Left colon (tissue), 2 donors: ENCODE data around the gene PTPN22. TPM values are rescaled to one million over a fixed set of nuclear protein-coding genes. Genes with fewer than 3 reads are reported as not detected.
A peak's percentile ranks its signal among the peaks of the same experiment; 100 is the strongest.

Source experiments
- ATAC-seq: fragments of 200-7000 bp; cut with Tn5 transposase; one replicate; pipeline ENCODE4 v1.9.1; 2020; ENCODE audit warnings: mild to moderate bottlenecking, moderate library complexity
- DNase-seq, 2 donors: peaks; one replicate each; pipeline ENCODE4 v3.0.0-alpha.2; 2020
- intact Hi-C, 2 donors: fragments of 100-400 bp; cut with DNase I in 1 of 2; cut with micrococcal nuclease in 1 of 2; formaldehyde crosslinking; loops; one replicate each; pipeline versions ENCODE4 v1.11.2 to v1.14.0; 2022; cut with DNase I, micrococcal nuclease
- total RNA-seq, 2 donors: library from RNA; stranded (reverse); fragmentation: NEBNext Ultra II Directional; extraction: Animal tissue kit (Norgen Biotek cat#: 25700); gene quantifications; one replicate each; pipeline ENCODE4 v1.2.1, GENCODE V29; 2021
- donor health status: DM: no; HTN: no; CAD: no.
- donor health status: DM: yes; HTN: yes; CAD: no.

The PTPN22 gene
- total RNA-seq, 2 donors from 2014 or later, result 5.6 to 5.7 TPM

DNA sequence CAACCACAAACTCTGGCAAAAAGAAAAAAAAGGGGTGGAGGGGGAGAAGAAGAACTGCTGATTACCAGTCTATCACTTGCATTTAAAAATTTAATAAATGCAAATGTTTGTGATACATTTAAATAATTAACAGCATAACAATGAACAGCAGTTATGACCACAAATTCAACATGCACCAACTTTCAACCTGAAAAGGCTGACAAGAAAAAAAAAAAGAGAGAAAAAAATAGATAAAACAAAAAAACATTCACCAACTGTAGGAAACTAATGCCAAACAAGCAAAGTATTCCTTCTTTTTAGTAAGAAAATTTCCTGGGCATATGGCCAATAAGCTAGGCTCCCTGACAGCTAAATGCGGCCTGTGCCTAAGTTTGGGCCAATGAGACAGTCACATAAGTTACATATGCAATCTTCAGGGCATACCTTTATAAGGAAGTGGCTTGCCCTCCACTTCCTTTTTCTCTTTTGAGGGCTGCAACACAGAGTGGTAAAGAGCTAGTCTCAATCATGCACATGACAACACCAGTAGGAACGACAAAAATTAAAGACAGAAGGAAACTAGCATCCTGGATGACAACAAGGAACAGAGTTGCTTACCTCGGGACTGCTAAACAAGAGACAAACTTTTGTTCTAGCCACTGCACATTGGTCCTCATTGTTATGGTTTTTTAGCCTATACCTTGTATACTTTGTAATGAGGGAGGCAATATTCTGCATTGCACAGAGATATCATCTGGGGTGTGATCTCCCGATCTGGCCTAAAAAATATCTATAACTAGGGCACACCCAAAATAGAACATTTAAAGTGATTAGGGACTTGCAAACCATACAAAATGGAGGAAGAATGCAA, 88.0 kb downstream of the PTPN22 start:
- DNase-seq (peak; percentile 37 to 42), ATAC-seq (peak; percentile 92)
- intact Hi-C loops, result no loop called here

DNA sequence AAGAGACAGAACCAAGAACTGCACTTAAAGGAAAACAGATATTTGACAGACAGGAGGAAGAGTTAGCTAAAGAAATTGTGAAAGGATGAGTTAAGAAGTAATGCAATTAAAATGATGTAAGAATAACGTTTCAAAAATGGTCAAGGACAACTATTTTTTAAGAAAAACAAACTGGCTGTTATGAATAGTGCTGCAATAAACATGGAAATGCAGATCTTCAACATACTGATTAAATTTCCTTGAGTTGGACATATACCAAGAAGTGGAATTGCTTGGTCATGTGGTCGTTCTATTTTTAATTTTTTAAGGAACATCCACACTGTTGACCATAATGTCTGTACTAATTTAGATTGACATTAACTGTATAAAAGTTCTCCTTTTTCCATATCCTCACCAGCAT, 89.1 kb downstream of the PTPN22 start:
- intact Hi-C loops, result no loop called here
- ATAC-seq (no peak), DNase-seq (no peak)

DNA sequence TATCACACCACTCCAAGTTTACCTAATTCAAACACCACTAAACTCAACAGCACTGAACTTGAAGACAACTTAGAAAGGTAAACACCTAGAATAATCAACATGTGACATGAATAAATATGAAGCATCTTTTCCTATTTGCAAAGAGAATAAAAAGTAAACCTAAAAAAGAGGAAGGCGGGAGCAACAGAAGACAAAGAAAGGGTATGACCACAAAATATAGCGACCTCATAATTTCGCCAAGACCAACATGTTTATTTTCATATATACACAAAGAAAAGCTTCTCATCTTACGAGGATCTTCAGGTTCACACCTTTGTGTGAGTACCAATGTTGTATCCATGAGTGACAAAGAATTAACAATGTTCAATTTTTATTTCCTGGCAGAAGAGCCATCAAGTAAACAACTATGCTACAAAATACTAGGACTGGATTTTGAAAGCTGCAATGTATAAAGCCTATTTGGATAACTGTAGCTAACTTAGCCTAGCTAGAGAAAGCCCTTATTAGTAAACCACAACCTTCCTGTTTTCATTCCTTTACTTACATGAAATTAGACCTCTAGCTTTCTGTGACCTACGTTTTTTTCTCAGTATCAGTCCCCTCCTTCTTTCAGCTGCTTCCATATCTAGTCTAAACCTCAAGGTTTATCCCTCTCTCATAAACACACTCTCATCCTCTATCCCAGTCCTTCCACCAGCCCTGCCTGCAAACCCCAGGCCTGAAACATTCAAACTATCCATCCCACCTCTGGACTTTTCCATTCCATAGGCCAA, 91.0 kb downstream of the PTPN22 start:
- ATAC-seq (no peak), DNase-seq (no peak)
- intact Hi-C loops, result no loop called here

DNA sequence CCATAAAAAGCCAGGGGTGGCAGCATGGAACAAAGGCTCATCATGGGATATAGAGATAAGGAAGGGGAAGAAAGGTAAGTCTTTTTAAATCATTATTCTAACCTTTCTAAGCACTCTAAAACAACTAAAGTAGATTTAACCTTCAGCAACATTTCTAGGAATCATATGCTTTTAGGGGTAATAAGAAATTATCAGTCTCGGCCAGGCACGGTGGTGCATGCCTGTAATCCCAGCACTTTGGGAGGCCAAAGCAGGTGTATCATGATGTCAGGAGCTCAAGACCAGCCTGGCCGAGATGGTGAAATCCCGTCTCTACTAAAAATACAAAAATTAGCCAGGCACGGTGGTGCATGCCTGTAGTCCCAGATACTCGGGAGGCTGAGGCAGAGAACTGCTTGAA, 92.0 kb downstream of the PTPN22 start:
- no peak for DNase-seq
- intact Hi-C loops, result no loop called here
- peak; percentile 61 for ATAC-seq

DNA sequence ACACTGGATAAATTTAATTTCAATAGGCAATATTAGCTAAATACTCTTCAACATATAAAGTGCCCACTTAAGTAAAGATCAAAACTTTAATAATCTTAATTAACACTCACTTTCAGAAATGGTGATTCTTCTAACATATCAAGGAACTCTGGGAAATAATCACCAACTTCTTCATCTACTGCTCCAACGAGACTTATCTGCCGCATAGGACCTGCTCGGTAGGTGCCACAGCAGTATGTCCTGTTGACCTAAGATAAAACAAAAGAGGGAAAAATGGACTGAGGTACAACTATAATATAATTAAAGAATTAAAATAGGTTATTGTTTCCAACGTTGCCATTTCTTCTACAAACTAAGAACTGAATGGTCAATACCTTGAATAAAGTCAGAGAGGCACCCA, 94.0 kb downstream of the PTPN22 start:
- DNase-seq (no peak), ATAC-seq (no peak)
- intact Hi-C loops, result no loop called here

DNA sequence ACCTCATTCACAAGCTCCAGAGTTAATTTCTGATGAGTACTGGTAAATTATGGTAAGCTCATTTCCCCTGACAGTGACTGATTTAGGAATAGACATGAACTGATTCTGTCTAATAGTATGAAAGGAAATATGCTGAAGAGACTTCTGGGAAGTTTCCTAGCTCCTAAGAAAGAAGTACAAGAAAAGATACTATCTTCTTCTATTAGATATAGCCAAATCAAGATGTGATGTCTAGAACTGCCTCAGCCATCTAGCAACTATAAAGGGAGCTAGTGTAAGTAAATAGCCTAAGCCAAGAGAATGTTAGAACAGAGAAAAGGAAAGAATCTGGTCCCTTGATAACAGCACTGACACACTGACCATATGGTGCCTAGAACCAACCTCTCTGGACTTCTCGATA, 101.5 kb downstream of the PTPN22 start:
- no peak for ATAC-seq
- intact Hi-C loops, result no loop called here
- no peak for DNase-seq

DNA sequence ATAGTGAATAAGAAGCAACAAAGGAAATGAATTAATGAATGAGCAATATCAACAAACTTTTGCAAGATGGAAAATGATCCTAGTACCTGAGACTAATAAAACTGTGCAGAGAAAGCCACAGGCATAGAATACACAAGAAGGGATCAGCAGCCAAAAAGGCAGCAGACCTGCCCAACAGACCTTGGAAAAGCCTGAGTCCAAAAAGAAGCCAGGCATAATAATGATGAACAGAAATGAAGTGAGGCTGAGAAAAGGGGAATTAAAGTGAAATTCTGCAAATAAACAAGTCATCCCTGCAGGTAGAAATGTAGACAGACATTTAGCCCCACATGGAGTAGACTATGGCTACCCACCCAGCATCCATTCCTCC, 101.9 kb downstream of the PTPN22 start:
- no peak for ATAC-seq
- intact Hi-C loops, result no loop called here
- DNase-seq, result no peak

DNA sequence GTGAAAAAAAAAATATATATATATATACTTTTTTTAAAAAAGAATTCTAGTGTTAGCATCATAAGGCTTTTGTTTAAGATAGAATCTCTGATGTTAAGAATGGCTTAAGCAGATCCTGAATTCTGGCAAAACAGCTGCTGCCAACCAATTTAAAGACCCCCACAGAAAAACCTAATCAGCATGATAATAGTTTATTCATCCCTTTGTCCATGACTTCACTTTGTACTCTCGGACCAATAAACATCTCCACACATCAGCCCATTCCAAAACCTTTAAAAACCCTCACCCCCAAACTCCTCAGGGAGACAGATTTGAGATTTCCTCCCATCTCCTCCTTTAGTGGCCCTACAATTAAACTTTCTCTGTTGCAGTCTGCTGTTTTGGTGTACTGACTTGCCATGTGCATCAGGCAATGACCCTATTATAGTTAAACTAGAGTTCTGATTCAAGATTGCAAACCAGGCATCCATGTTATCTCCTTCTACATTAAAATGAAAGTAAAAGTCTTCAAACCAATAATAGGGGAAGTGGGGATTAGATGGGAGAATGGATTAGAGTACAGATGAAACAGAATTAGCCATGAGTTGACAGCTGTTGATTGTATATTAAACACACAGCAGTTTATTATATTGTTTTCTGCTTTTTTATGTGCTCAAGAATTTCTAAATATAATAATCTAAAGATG, 102.5 kb downstream of the PTPN22 start:
- DNase-seq (no peak), ATAC-seq (no peak)
- intact Hi-C loops, result no loop called here

DNA sequence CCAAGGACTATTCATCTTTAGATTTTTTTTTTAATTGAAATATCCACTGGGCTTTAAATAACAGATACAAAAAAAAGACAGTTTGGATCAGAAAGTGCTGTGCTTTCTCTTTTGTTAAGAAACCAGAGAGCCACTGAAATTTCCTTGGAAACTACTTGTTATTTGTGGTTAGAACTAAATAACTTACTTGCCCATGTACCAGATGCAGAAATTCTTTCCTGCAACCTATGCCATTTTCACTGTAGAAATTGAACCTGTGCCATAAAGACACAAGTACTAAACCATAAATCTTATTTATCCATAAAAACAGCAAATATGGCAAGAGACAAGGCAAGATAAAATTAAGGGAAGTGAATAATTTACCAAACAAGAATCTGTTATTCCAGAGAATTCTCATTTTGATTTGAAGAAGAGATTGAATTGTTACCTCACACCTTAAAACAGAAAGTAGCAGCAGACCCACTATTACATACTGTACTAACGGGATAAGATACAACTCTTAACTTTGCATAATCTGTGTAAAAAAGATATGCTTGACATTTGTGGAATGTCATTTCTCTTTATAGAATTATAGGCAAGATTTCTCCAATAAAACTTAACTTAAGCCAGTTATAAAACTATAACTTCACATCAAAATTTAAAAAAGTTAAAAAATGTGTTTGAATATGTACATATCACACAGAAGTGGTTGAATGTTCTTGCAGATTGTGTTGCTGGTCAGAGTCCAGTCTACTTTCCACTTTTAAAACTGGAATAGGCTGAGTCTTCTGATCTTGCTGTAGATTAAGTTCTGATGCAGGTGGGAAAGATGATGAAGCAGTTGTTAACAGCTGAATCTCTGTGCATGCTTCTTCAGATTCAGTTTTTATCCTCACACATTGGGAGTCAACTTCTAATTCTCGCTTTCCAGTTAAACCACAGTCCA, 105.9 kb downstream of the PTPN22 start:
- intact Hi-C loops, result no loop called here
- no peak for ATAC-seq

More for the DNA sequence above, 105.9 kb downstream of the PTPN22 start:
- no peak for DNase-seq

Other genes starting within 250 kb of the PTPN22 start
- 1 to 10 TPM; 7.3 to 9.2 TPM for gene PHTF1, start 112.2 kb downstream of the PTPN22 start, total RNA-seq
- 10 to 100 TPM; 23.6 to 28.5 TPM for gene RSBN1, start 59.2 kb downstream of the PTPN22 start, total RNA-seq
- 100 to 1,000 TPM; 157 to 187 TPM for gene BCL2L15, start 15.9 kb upstream of the PTPN22 start, total RNA-seq
- 10 to 100 TPM; 19.0 to 22.6 TPM for gene AP4B1, start 33.1 kb upstream of the PTPN22 start, total RNA-seq
- gene DCLRE1B, start 33.6 kb upstream of the PTPN22 start, total RNA-seq, result 1 to 10 TPM; 3.0 to 4.2 TPM
- gene HIPK1, start 57.6 kb upstream of the PTPN22 start, total RNA-seq, result 10 to 100 TPM; 67.4 to 68.2 TPM
- gene OLFML3, start 107.8 kb upstream of the PTPN22 start, total RNA-seq, result 10 to 100 TPM in 1 of 2 donors, 1 to 10 TPM in 1; 4.1 to 23.5 TPM